Measurements from ENCODE around the gene GADL1.

GRCh38 chr3:30864132-30864531 is 30.3 kb downstream of the GADL1 start:
- TF ChIP-seq, protein P1, sequence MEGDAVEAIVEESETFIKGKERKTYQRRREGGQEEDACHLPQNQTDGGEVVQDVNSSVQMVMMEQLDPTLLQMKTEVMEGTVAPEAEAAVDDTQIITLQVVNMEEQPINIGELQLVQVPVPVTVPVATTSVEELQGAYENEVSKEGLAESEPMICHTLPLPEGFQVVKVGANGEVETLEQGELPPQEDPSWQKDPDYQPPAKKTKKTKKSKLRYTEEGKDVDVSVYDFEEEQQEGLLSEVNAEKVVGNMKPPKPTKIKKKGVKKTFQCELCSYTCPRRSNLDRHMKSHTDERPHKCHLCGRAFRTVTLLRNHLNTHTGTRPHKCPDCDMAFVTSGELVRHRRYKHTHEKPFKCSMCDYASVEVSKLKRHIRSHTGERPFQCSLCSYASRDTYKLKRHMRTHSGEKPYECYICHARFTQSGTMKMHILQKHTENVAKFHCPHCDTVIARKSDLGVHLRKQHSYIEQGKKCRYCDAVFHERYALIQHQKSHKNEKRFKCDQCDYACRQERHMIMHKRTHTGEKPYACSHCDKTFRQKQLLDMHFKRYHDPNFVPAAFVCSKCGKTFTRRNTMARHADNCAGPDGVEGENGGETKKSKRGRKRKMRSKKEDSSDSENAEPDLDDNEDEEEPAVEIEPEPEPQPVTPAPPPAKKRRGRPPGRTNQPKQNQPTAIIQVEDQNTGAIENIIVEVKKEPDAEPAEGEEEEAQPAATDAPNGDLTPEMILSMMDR (IDR thresholded peaks at IDR 0.05; ENCODE audit: insufficient read depth, low read length, poor library complexity, severe bottlenecking), result no peak
- no peak for TF ChIP-seq EZH2phosphoT487 (conservative IDR thresholded peaks at IDR 0.05; ENCODE audit: low read length)
